Liver (tissue), 9 donors: ENCODE measurements around the gene CAMSAP3. TPM values are rescaled to one million over a fixed set of nuclear protein-coding genes. Genes with fewer than 3 reads are reported as not detected.

ENCODE experiments used
- DNase-seq: peaks from one replicate; pipeline ENCODE4 v3.0.0-alpha.2; 2017; ENCODE audit warnings: low spot score
- H3K27ac ChIP-seq, 2 donors: one replicate each; pipeline ENCODE4 v1.7.0; 2013; ENCODE audit warnings: inconsistent platforms in 2 of 2, low read length in 2 of 2, control low read depth in 1 of 2, low read depth in 1 of 2, mild to moderate bottlenecking in 1 of 2
- H3K27me3 ChIP-seq, 4 donors: one replicate each; pipeline versions ENCODE4 v1.6.1 to v1.7.0; 2013; ENCODE audit warnings: low read length in 3 of 4, inconsistent platforms in 1 of 4, mild to moderate bottlenecking in 1 of 4, moderate library complexity in 1 of 4; ENCODE audit not compliant: control insufficient read depth in 4 of 4, insufficient read depth in 4 of 4
- H3K36me3 ChIP-seq, 4 donors: one replicate each; pipeline versions ENCODE4 v1.6.1 to v1.7.0; 2013; ENCODE audit warnings: low read length in 3 of 4, mild to moderate bottlenecking in 3 of 4, low read depth in 1 of 4, moderate library complexity in 1 of 4; ENCODE audit not compliant: control insufficient read depth in 4 of 4, insufficient read depth in 3 of 4
- H3K4me1 ChIP-seq, 4 donors: one replicate each; pipeline versions ENCODE4 v1.6.1 to v1.7.0; 2013; ENCODE audit warnings: low read length in 3 of 4, mild to moderate bottlenecking in 3 of 4, moderate library complexity in 1 of 4; ENCODE audit not compliant: control insufficient read depth in 4 of 4, insufficient read depth in 4 of 4
- H3K4me3 ChIP-seq, 3 donors: one replicate each; pipeline versions ENCODE4 v1.6.1 to v1.7.0; 2013; ENCODE audit warnings: low read length in 3 of 3, control low read depth in 1 of 3, low read depth in 1 of 3, mild to moderate bottlenecking in 1 of 3
- H3K9ac ChIP-seq, 2 donors: one replicate each; pipeline ENCODE4 v1.7.0; 2013; ENCODE audit warnings: low read length in 2 of 2, mild to moderate bottlenecking in 2 of 2, moderate library complexity in 2 of 2, control low read depth in 1 of 2, low read depth in 1 of 2
- H3K9me3 ChIP-seq, 4 donors: one replicate each; pipeline versions ENCODE4 v1.6.1 to v1.7.0; 2013; ENCODE audit warnings: low read length in 3 of 4; ENCODE audit not compliant: control insufficient read depth in 4 of 4
- ATF3 ChIP-seq: IDR thresholded peaks from 2 replicates; pipeline ENCODE4 v1.6.1; 2016; ENCODE audit warnings: antibody characterized with exemption
- FOXA1 ChIP-seq: IDR thresholded peaks from 2 replicates; pipeline ENCODE4 v1.6.1; 2016; ENCODE audit warnings: antibody characterized with exemption
- FOXA2 ChIP-seq: IDR thresholded peaks from 2 replicates; pipeline ENCODE4 v1.6.1; 2016; ENCODE audit warnings: antibody characterized with exemption
- GABPA ChIP-seq, 2 donors: IDR thresholded peaks in 1 of 2; conservative IDR thresholded peaks in 1 of 2; 2 replicates each; pipeline ENCODE4 v1.6.1; 2016; ENCODE audit warnings: antibody characterized with exemption in 2 of 2, mild to moderate bottlenecking in 1 of 2, moderate library complexity in 1 of 2
- HNF4A ChIP-seq, 2 donors: conservative IDR thresholded peaks; 2 replicates each; pipeline ENCODE4 v1.6.1; 2016; ENCODE audit warnings: antibody characterized with exemption in 2 of 2, mild to moderate bottlenecking in 2 of 2
- HNF4G ChIP-seq: IDR thresholded peaks from 2 replicates; pipeline ENCODE4 v1.6.1; 2016; ENCODE audit warnings: antibody characterized with exemption
- JUND ChIP-seq, 2 donors: IDR thresholded peaks; 2 replicates each; pipeline ENCODE4 v1.6.1; 2016; ENCODE audit warnings: antibody characterized with exemption in 2 of 2
- NR2F2 ChIP-seq: IDR thresholded peaks from 2 replicates; pipeline ENCODE4 v1.6.1; 2016; ENCODE audit warnings: antibody characterized with exemption
- RAD21 ChIP-seq, 2 donors: IDR thresholded peaks; 2 replicates each; pipeline ENCODE4 v1.6.1; 2016; ENCODE audit warnings: antibody characterized with exemption in 2 of 2, mild to moderate bottlenecking in 2 of 2
- REST ChIP-seq: IDR thresholded peaks from 2 replicates; pipeline ENCODE4 v1.6.1; 2016; ENCODE audit warnings: antibody characterized with exemption, mild to moderate bottlenecking
- RXRA ChIP-seq, 2 donors: IDR thresholded peaks; 2 replicates each; pipeline ENCODE4 v1.6.1; 2017 to 2018; ENCODE audit warnings: antibody characterized with exemption in 2 of 2, mild to moderate bottlenecking in 1 of 2
- SP1 ChIP-seq: IDR thresholded peaks from 2 replicates; pipeline ENCODE4 v1.6.1; 2018; ENCODE audit warnings: antibody characterized with exemption, mild to moderate bottlenecking
- TAF1 ChIP-seq: conservative IDR thresholded peaks from 2 replicates; pipeline ENCODE4 v1.6.1; 2016; ENCODE audit warnings: antibody characterized with exemption, mild to moderate bottlenecking
- YY1 ChIP-seq: IDR thresholded peaks from 2 replicates; pipeline ENCODE4 v1.6.1; 2016; ENCODE audit warnings: antibody characterized with exemption, mild to moderate bottlenecking
- ZBTB33 ChIP-seq: IDR thresholded peaks from 2 replicates; pipeline ENCODE4 v1.6.1; 2016; ENCODE audit warnings: antibody characterized with exemption
- WGBS: extraction: QIAGEN DNeasy Blood & Tissue Kit; methylation state at CpG from one replicate; pipeline ENCODE4 v1.1.7; 2013; 5-methylcytosine and 5-hydroxymethylcytosine counted together
- polyA plus RNA-seq, 2 donors: library from polyadenylated mRNA; stranded (reverse) in 1 of 2; unstranded in 1 of 2; fragments of 200-250 nt in 1 of 2; fragments of >200 nt in 1 of 2; fragmentation: Nextera tagmentation in 1 of 2; extraction: Ambion mirVana in 1 of 2; gene quantifications; one replicate each; pipeline versions ENCODE4 v1.2.1 to v1.2.3, GENCODE V29; 2013 to 2015
- total RNA-seq, 2 donors: library from RNA; depleted of rRNA; stranded (reverse); fragments of >200 nt; gene quantifications; one replicate each; pipeline ENCODE4 v1.2.3, GENCODE V29; 2014
- TF ChIP-seq, protein P1 (sequence below): IDR thresholded peaks from 2 replicates; pipeline ENCODE4 v1.6.1; 2016; ENCODE audit warnings: antibody characterized with exemption
- donor health status: healthy.
- donor health status: healthy.
- donor health status: healthy.
- donor health status: healthy.
- donor health status: healthy.

CAMSAP3 gene
- total and polyA plus RNA-seq, 4 donors: 4.4 to 19.1 (median 9.8) TPM

DNA sequence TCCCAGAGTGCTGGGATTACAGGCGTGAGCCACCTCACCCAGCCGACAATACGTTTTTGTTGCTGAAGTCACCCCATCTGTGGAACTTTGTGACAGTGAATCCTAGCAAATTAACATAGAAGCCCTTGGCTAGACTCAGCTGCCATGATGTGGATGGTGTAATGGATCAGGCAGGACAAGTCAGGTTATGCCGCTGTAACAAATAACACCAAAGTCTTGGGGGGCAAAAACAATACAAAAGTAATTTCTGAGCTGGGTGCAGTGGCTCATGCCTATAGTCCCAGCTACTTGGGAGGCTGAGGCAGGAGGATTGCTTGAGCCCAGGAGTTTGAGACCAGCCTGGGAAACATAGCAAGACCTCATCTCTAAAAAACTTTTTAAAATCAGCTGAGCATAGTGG lies 30.8 kb upstream of the CAMSAP3 start:
- Histone ChIP-seq H3K36me3 (peaks cover 0 to 11% (median 5%) of the 10 kb centered on the region in 4 donors), H3K4me3 (no peak overlapping the region), H3K27me3 (no peaks in the 10 kb centered on the region), H3K9ac (no peak overlapping the region), H3K27ac (no peak overlapping the region), H3K9me3 (no peaks in the 10 kb centered on the region), H3K4me1 (no peaks in the 10 kb centered on the region)
- WGBS: 96% methylated on average over 4 of the region's 4 CpGs
- DNase-seq: no peak
- TF ChIP-seq GABPA (IDR thresholded peaks at IDR 0.05 in 1 of 2, conservative IDR thresholded peaks at IDR 0.05 in 1 of 2) (no peak), SP1 (no peak), FOXA1 (no peak)

- H3K36me3 ChIP-seq: peaks cover 0 to 8% (median 3%) of the 10 kb centered on the region in 4 donors
- 84% methylated on average over 5 of the region's 5 CpGs for WGBS
- no peak overlapping the region for H3K9ac ChIP-seq
- TF ChIP-seq FOXA1 (no peak), REST (no peak), FOXA2 (no peak), RAD21 (IDR thresholded peaks at IDR 0.05) (no peak), NR2F2 (no peak), GABPA (IDR thresholded peaks at IDR 0.05 in 1 of 2, conservative IDR thresholded peaks at IDR 0.05 in 1 of 2) (no peak), HNF4A (conservative IDR thresholded peaks at IDR 0.05) (no peak), RXRA (IDR thresholded peaks at IDR 0.05) (no peak), SP1 (no peak), ATF3 (no peak), TAF1 (no peak), YY1 (no peak), HNF4G (no peak)
- TF ChIP-seq, protein P1, sequence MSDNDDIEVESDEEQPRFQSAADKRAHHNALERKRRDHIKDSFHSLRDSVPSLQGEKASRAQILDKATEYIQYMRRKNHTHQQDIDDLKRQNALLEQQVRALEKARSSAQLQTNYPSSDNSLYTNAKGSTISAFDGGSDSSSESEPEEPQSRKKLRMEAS: no peak
- no peak overlapping the region for H3K27ac ChIP-seq
- DNase-seq: no peak
- no peaks in the 10 kb centered on the region for H3K4me1 ChIP-seq
- H3K9me3 ChIP-seq: no peaks in the 10 kb centered on the region
- no peaks in the 10 kb centered on the region for H3K27me3 ChIP-seq
- H3K4me3 ChIP-seq: no peak overlapping the region
Observed at GRCh38 chr19:7565332-7565731, 30.3 kb upstream of the CAMSAP3 start.

- WGBS: 87% methylated on average over 5 of the region's 5 CpGs
- no peak overlapping the region for H3K27ac ChIP-seq
- no peak overlapping the region for H3K4me3 ChIP-seq
- TF ChIP-seq FOXA1 (no peak), REST (no peak), SP1 (no peak), FOXA2 (no peak), ZBTB33 (no peak), JUND (IDR thresholded peaks at IDR 0.05) (no peak)
- no peak for DNase-seq
- no peaks in the 10 kb centered on the region for H3K9me3 ChIP-seq
- no peaks in the 10 kb centered on the region for H3K4me1 ChIP-seq
- no peak overlapping the region for H3K9ac ChIP-seq
- no peaks in the 10 kb centered on the region for H3K27me3 ChIP-seq
- no peaks in the 10 kb centered on the region for H3K36me3 ChIP-seq
Observed at GRCh38 chr19:7570761-7571160, 24.9 kb upstream of the CAMSAP3 start.
